Nephron (organoid): ENCODE data around the gene TLE6.

ENCODE experiments used
- H3K27ac Mint-ChIP-seq, 3 experiments: 2 replicates each; pipeline ENCODE4 v1.8.0; 2020; ENCODE audit warnings: mixed read lengths in 3 of 3, mild to moderate bottlenecking in 2 of 3, moderate library complexity in 1 of 3
- H3K27me3 Mint-ChIP-seq: 2 replicates; pipeline ENCODE4 v1.8.0; 2021; ENCODE audit warnings: low read depth, mild to moderate bottlenecking, moderate library complexity, mixed read lengths
- H3K36me3 Mint-ChIP-seq: 2 replicates; pipeline ENCODE4 v1.8.0; 2020; ENCODE audit warnings: low read depth, mixed read lengths
- H3K4me1 Mint-ChIP-seq: 2 replicates; pipeline ENCODE4 v1.8.0; 2020; ENCODE audit warnings: mixed read lengths
- H3K4me3 Mint-ChIP-seq, 3 experiments: 2 replicates each; pipeline ENCODE4 v1.8.0; 2020; ENCODE audit warnings: mild to moderate bottlenecking in 3 of 3, mixed read lengths in 3 of 3, moderate library complexity in 2 of 3
- H3K9me3 Mint-ChIP-seq: 2 replicates; pipeline ENCODE4 v1.8.0; 2020; ENCODE audit warnings: mixed read lengths
- TF ChIP-seq, protein P1 (sequence below), 3 experiments: fragments of 200-600 bp; sonication (generic); IDR thresholded peaks; one replicate each; pipeline ENCODE4 v1.5.0; 2021; ENCODE audit warnings: antibody characterized with exemption in 3 of 3; ENCODE audit not compliant: unreplicated experiment in 3 of 3

TLE6 gene

GRCh38 chr19:2977746-2978138 lies 378 bp downstream of the TLE6 start:
- TF ChIP-seq, protein P1, sequence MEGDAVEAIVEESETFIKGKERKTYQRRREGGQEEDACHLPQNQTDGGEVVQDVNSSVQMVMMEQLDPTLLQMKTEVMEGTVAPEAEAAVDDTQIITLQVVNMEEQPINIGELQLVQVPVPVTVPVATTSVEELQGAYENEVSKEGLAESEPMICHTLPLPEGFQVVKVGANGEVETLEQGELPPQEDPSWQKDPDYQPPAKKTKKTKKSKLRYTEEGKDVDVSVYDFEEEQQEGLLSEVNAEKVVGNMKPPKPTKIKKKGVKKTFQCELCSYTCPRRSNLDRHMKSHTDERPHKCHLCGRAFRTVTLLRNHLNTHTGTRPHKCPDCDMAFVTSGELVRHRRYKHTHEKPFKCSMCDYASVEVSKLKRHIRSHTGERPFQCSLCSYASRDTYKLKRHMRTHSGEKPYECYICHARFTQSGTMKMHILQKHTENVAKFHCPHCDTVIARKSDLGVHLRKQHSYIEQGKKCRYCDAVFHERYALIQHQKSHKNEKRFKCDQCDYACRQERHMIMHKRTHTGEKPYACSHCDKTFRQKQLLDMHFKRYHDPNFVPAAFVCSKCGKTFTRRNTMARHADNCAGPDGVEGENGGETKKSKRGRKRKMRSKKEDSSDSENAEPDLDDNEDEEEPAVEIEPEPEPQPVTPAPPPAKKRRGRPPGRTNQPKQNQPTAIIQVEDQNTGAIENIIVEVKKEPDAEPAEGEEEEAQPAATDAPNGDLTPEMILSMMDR (IDR thresholded peaks at IDR 0.05; ENCODE audit: unreplicated experiment in 3 of 3) = no peak
- Mint-ChIP-seq H3K9me3 (no peaks in the 10 kb centered on the region), H3K36me3 (no peaks in the 10 kb centered on the region), H3K27ac (peak overlapping the region in 2 of 3 experiments; percentile 12 to 47), H3K4me3 (peak overlapping the region; percentile 77 to 90 (median 82)), H3K4me1 (peaks cover 42% of the 10 kb centered on the region), H3K27me3 (peaks cover 61% of the 10 kb centered on the region)

- H3K9me3 Mint-ChIP-seq = no peaks in the 10 kb centered on the region
- no peaks in the 10 kb centered on the region for H3K36me3 Mint-ChIP-seq
- peaks cover 59% of the 10 kb centered on the region for H3K27me3 Mint-ChIP-seq
- no peak overlapping the region for H3K27ac Mint-ChIP-seq
- H3K4me3 Mint-ChIP-seq = peak overlapping the region in 1 of 3 experiments; percentile 77
- TF ChIP-seq, protein P1 (IDR thresholded peaks at IDR 0.05; ENCODE audit: unreplicated experiment in 3 of 3) = no peak
- peaks cover 45% of the 10 kb centered on the region for H3K4me1 Mint-ChIP-seq
Observed at GRCh38 chr19:2978166-2978767, 903 bp downstream of the TLE6 start.

GRCh38 chr19:2978772-2979171 lies 1.4 kb downstream of the TLE6 start:
- H3K36me3 Mint-ChIP-seq = no peaks in the 10 kb centered on the region
- TF ChIP-seq, protein P1 (IDR thresholded peaks at IDR 0.05; ENCODE audit: unreplicated experiment in 3 of 3) = no peak

DNA sequence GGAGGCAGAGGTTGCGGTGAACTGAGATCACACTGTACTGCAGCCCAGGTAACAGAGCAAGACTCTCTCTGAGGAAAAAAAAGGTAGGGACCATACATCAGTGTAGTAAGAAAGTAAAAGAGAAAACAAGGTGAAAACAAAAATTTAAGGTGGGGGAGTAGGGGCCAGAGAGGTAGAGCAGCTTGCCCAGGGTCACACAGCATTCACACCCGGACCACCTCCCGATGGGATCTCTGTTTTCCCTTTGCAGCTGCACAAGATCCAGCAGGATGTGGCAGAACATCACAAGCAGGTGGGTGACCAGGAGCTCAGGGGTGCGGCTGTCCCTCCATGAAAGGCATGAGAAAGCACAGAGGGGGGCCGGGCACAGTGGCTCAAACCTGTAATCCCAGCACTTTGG lies 4.5 kb downstream of the TLE6 start:
- Mint-ChIP-seq H3K27ac (peak overlapping the region in 2 of 3 experiments; percentile 65 to 71), H3K4me1 (peaks cover 39% of the 10 kb centered on the region), H3K36me3 (no peaks in the 10 kb centered on the region), H3K9me3 (no peaks in the 10 kb centered on the region), H3K27me3 (peaks cover 43% of the 10 kb centered on the region), H3K4me3 (peak overlapping the region in 2 of 3 experiments; percentile 27 to 52)
- TF ChIP-seq, protein P1 (IDR thresholded peaks at IDR 0.05; ENCODE audit: unreplicated experiment in 3 of 3) = no peak

More at GRCh38 chr19:2978772-2979171, 1.4 kb downstream of the TLE6 start:
- H3K4me1 Mint-ChIP-seq = peaks cover 46% of the 10 kb centered on the region
- no peaks in the 10 kb centered on the region for H3K9me3 Mint-ChIP-seq
- no peak overlapping the region for H3K4me3 Mint-ChIP-seq
- H3K27me3 Mint-ChIP-seq = peaks cover 59% of the 10 kb centered on the region
- H3K27ac Mint-ChIP-seq = no peak overlapping the region

DNA sequence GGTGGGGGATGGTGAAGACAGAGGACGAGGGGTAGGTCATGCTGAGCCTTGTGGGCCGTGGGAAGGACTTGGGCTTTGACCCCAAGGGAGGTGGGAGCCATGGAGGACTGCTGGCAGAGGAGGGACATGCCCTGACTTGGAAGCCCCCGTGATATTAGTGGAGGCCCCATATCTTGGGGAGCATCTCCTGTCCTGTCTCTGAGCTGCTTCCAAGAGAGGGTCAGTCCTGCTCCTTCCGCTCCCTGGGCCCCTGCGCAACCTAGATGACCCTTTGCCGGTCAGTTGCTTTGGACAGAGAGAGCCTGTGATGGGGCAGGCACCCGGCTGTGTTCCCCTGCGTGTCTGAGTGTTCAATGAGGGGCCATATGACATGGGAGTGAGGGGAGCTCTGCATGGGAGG lies 5.2 kb downstream of the TLE6 start:
- peak overlapping the region in 2 of 3 experiments; percentile 76 to 93 for H3K27ac Mint-ChIP-seq
- H3K4me1 Mint-ChIP-seq = peaks cover 38% of the 10 kb centered on the region
- no peaks in the 10 kb centered on the region for H3K9me3 Mint-ChIP-seq
- H3K4me3 Mint-ChIP-seq = peak overlapping the region in 1 of 3 experiments; percentile 32
- peaks cover 39% of the 10 kb centered on the region for H3K27me3 Mint-ChIP-seq
- TF ChIP-seq, protein P1 (IDR thresholded peaks at IDR 0.05; ENCODE audit: unreplicated experiment in 3 of 3) = no peak
- no peaks in the 10 kb centered on the region for H3K36me3 Mint-ChIP-seq

- Mint-ChIP-seq H3K4me1 (peaks cover 34% of the 10 kb centered on the region), H3K36me3 (no peaks in the 10 kb centered on the region), H3K27me3 (peaks cover 39% of the 10 kb centered on the region), H3K9me3 (no peaks in the 10 kb centered on the region), H3K4me3 (peak overlapping the region; percentile 24 to 66 (median 51)), H3K27ac (peak overlapping the region; percentile 49 to 93 (median 76))
- TF ChIP-seq, protein P1 (IDR thresholded peaks at IDR 0.05; ENCODE audit: unreplicated experiment in 3 of 3) = no peak
Observed at GRCh38 chr19:2982983-2983350, 5.6 kb downstream of the TLE6 start.
